ENCODE results near the gene SH3BP2.
A peak's percentile ranks its signal among the peaks of the same experiment; 100 is the strongest.

The SH3BP2 gene

GRCh38 chr4:2831611-2832308, 38.9 kb downstream of the SH3BP2 start:
- no peak for DNase-seq (ENCODE audit: low read depth in 2 of 2, low spot score in 1 of 2)

GRCh38 chr4:2832309-2832980, 39.6 kb downstream of the SH3BP2 start:
- DNase-seq (ENCODE audit: low read depth in 2 of 2, low spot score in 1 of 2) = no peak

- no peak for DNase-seq (ENCODE audit: low read depth in 2 of 2, low spot score in 1 of 2)
Observed at GRCh38 chr4:2832981-2833670, 40.2 kb downstream of the SH3BP2 start.

- no peak for DNase-seq (ENCODE audit: low read depth in 2 of 2, low spot score in 1 of 2)
Observed at GRCh38 chr4:2833671-2834000, 40.8 kb downstream of the SH3BP2 start.

GRCh38 chr4:2834001-2834921, 41.4 kb downstream of the SH3BP2 start:
- no peak for DNase-seq (ENCODE audit: low read depth in 2 of 2, low spot score in 1 of 2)

DNA sequence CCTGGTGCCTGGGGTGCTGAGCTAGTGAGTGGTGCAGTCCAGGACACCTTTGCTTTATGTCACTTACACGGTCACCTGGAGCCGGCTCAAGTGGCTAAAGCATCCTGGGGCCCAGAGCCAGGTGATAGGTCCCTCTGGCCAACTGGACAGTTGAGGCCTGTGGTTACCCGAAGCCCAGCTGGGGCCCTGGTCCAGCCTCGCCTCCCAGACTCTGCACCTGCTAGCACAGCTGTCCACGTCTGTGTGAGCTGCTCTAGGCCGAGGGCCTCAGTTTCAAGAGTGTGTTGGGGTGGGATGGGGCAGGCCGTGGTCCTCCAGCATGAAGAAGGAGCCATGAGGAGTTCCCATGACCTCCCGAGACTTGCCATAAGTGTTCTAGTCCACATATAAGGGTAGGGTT, 43.1 kb downstream of the SH3BP2 start:
- DNase-seq (ENCODE audit: low read depth in 2 of 2, low spot score in 1 of 2) = no peak

GRCh38 chr4:2836391-2836859, 43.5 kb downstream of the SH3BP2 start:
- no peak for DNase-seq (ENCODE audit: low read depth in 2 of 2, low spot score in 1 of 2)

- DNase-seq (ENCODE audit: low read depth in 2 of 2, low spot score in 1 of 2) = no peak
Observed at GRCh38 chr4:2837110-2837903, 44.4 kb downstream of the SH3BP2 start.

- DNase-seq (ENCODE audit: low read depth in 2 of 2, low spot score in 1 of 2) = peak; percentile 28 to 58
Observed at GRCh38 chr4:2837904-2838496, 45.1 kb downstream of the SH3BP2 start.

GRCh38 chr4:2839060-2839459, 46.2 kb downstream of the SH3BP2 start:
- DNase-seq (ENCODE audit: low read depth in 2 of 2, low spot score in 1 of 2) = no peak

DNA sequence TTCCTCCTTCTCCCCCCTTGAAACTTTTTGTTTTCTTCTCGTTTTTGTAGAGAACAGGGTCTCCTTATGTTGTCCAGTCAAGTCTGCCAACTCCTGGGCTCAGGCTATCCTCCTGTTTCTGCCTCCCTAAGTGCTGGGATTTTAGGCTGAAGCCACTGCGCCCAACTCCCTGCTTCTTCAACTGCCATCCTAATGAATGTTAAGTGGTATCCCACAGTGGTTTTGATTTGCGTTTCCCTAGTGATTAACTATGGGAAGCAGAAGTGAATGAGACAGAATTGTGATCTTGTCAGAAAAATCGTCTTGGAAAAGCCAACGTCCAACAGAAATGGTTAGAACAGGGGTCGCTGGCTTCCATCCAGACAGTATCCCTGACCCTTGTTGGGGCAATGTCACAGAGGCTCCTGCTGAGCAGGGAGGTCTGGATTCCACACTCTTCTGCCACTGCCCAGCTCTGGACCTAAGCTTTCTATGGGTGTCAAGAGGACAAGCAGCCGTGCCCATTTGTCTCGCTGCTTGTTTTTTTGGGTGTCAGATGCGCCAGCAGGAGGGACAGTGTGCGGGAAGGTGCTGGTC, 49.9 kb downstream of the SH3BP2 start:
- DNase-seq (ENCODE audit: low read depth in 2 of 2, low spot score in 1 of 2) = no peak

- peak; percentile 92 to 94 for DNase-seq (ENCODE audit: low read depth in 2 of 2, low spot score in 1 of 2)
Observed at GRCh38 chr4:2843263-2843940, 50.5 kb downstream of the SH3BP2 start, which contains the start of gene ADD1. ADD1 (plus strand) TSS chr4:2843844; CDS start chr4:2875916, 32,072 bp downstream.

- no peak for DNase-seq (ENCODE audit: low read depth in 2 of 2, low spot score in 1 of 2)
Observed at GRCh38 chr4:2843941-2844584, 51.2 kb downstream of the SH3BP2 start.

DNA sequence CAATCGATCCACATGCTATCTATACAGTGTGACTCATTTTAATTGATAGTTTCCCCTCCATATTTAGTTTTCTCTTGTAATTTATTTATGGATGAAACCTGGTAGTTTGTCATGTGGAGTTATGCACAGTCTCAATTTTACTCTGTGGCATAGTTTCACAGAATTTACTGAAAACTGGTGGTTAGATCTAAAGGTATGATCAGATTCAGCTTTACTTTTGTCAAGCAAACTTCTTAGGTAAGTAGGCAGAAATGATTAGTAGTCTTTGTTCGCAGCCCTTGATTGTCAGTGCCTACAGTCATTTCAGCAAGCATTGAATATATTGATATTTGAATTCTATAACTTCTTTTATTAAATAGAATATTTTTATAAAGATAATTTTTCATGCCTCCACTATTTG, 53.3 kb downstream of the SH3BP2 start:
- no peak for DNase-seq (ENCODE audit: low read depth in 2 of 2, low spot score in 1 of 2)

GRCh38 chr4:2847302-2847871, 54.5 kb downstream of the SH3BP2 start:
- no peak for DNase-seq (ENCODE audit: low read depth in 2 of 2, low spot score in 1 of 2)

DNA sequence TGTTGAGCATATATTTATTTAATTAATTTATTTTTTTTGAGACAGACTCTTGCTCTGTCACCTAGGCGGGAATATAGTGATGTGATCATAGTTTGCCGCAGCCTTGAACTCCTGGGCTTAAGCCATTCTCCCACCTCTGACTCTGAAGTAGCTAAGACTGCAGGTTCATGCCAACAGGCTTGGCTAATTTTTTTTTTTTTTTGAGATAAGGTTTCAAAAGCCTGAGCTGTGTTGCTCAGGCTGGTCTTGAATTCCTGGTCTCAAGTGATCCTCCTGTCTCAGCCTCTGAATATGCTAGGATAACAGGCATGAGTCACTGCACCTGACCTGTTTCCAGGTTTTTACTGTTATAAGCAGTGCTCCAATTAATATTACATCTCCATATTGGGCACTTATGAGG, 55.6 kb downstream of the SH3BP2 start:
- no peak for DNase-seq (ENCODE audit: low read depth in 2 of 2, low spot score in 1 of 2)

DNA sequence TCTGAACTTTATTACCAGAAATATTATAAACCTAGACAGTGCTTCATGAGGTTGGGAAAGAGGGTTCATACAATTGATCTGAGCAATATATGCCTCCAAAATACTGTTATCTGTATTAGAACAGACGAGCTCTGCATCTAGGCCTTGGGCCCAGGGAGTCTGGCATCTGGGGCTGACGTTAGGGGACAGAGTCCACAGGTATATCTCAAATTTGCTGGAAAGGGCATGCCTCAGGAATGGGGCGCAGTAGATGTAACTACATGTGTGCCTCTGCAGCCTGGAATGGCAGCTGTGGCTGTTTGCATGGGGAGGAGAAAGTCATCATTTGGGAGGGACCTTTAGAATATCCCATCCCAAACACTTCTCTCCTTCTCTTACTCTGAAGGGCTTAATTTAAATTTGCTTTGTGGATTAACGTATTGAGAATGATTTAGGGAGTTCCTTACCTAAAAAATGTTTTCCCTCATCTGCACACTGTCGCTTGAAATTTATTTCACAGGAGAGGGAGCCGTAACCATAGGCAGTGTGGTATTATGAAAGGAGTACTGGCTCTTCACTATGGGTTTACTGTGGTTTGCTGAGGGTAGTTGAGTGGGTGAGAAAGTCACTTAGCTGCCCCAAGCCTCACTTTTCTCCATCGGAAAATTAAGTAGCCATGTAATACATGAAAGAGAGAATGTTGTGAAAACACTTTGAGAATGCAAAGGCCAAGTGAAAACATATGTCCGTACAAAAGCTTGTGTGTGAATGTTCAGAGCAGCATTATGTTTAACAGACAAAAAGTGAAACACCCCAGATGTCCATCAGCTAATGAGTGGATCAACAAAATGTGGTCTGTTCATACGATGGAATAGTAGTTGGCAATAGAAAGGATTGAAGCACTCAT, 56.6 kb downstream of the SH3BP2 start:
- DNase-seq (ENCODE audit: low read depth in 2 of 2, low spot score in 1 of 2) = no peak

Measured in stimulated activated CD8-positive, alpha-beta memory T cell treated with anti-CD3 and anti-CD28 coated beads, Interleukin-4, amount 100 ng/mL, for 1 hour (primary cell).